K562 (cell line): ENCODE measurements around the gene ZNF516. TPM values are rescaled to one million over a fixed set of nuclear protein-coding genes. Genes with fewer than 3 reads are reported as not detected.

Source experiments
- ATAC-seq: fragments of 200-7000 bp; cut with Tn5 transposase; 3 replicates; pipeline ENCODE4 v1.9.1; 2020; ENCODE audit warnings: moderate library complexity
- BruUV-seq: library from RNA; stranded (reverse); fragments of 400-500 nt; replicated peaks from 2 replicates; lab custom pipeline; 2021; lab: Mats Ljungman, UMichigan
- CTCF ChIA-PET: fragments of 300-600 bp; formaldehyde crosslinking; extraction: SDS; loops from one replicate; lab custom pipeline; 2021; ENCODE audit warnings: low intra/inter-chr PET ratio; lab: Yijun Ruan, JAX
- POLR2A ChIA-PET: fragments of 300-600, 350-650 bp; sonication (Branson Sonifier 250); formaldehyde crosslinking; extraction: SDS; loops from one replicate; lab custom pipeline; 2021; ENCODE audit warnings: antibody characterized with exemption, inconsistent platforms; lab: Yijun Ruan, JAX
- DNase-seq, 4 experiments: peaks; one replicate each; pipeline versions ENCODE4 v3.0.0 to v3.0.0-alpha.2; 2011 to 2018; ENCODE audit warnings: low spot score in 3 of 4, mixed read lengths in 3 of 4; ENCODE audit errors: extremely low read depth in 1 of 4
- FAIRE-seq: peaks from 2 replicates; lab custom pipeline; 2011; peaks lifted over from hg19 to GRCh38; lab: Jason Lieb, UNC
- H2AFZ ChIP-seq: 2 replicates; pipeline ENCODE4 v1.6.0; 2011; ENCODE audit warnings: low read depth, low read length, control low read depth, inconsistent platforms
- H3K27ac ChIP-seq: fragments of 200-600 bp; 3 replicates; pipeline ENCODE4 v1.8.0; 2011; ENCODE audit warnings: low read depth, mild to moderate bottlenecking, control low read depth, inconsistent platforms, low read length, moderate library complexity, mixed read lengths; ENCODE audit errors: extremely low read depth
- H3K27me3 ChIP-seq, 2 experiments: fragments of 300-600 bp in 1 of 2; 2 replicates in 1 of 2; 3 replicates in 1 of 2; pipeline versions ENCODE4 v1.6.0 to v1.8.0; 2011; ENCODE audit warnings: inconsistent platforms in 2 of 2, low read length in 2 of 2, mild to moderate bottlenecking in 1 of 2, mixed read lengths in 1 of 2, moderate library complexity in 1 of 2; ENCODE audit not compliant: control insufficient read depth in 2 of 2, insufficient read depth in 2 of 2
- H3K36me3 ChIP-seq: fragments of 300-600 bp; 3 replicates; pipeline ENCODE4 v1.8.0; 2011; ENCODE audit warnings: mild to moderate bottlenecking, low read length, inconsistent platforms; ENCODE audit not compliant: control insufficient read depth, insufficient read depth
- H3K4me1 ChIP-seq, 2 experiments: fragments of 200-600 bp in 1 of 2; replicated peaks in 1 of 2; 2 replicates in 1 of 2; 3 replicates in 1 of 2; pipeline versions ENCODE4 v1.5.1 to v1.8.0; 2011; ENCODE audit warnings: inconsistent platforms in 2 of 2, low read length in 2 of 2, mild to moderate bottlenecking in 1 of 2, mixed read lengths in 1 of 2, moderate library complexity in 1 of 2; ENCODE audit not compliant: control insufficient read depth in 2 of 2, insufficient read depth in 2 of 2
- H3K4me2 ChIP-seq: 2 replicates; pipeline ENCODE4 v1.6.1; 2011; ENCODE audit warnings: low read length, control low read depth, inconsistent platforms, mixed read lengths; ENCODE audit not compliant: insufficient read depth
- H3K4me3 ChIP-seq: fragments of 200-600 bp; sonication (generic), shearing (Covaris generic); 2 replicates; pipeline ENCODE4 v1.5.1; 2016; ENCODE audit warnings: control low read depth, inconsistent platforms
- H3K79me2 ChIP-seq: fragments of 200-600 bp; 3 replicates; pipeline ENCODE4 v1.8.0; 2011; ENCODE audit warnings: low read length, inconsistent platforms; ENCODE audit not compliant: control insufficient read depth, insufficient read depth
- H3K9ac ChIP-seq, 2 experiments: 2 replicates each; pipeline versions ENCODE4 v1.6.0 to v1.6.1; 2011; ENCODE audit warnings: low read depth in 2 of 2, low read length in 2 of 2, control low read depth in 1 of 2, inconsistent platforms in 1 of 2, mild to moderate bottlenecking in 1 of 2, mixed read lengths in 1 of 2; ENCODE audit not compliant: insufficient read depth in 1 of 2
- H3K9me1 ChIP-seq: one replicate; pipeline ENCODE4 v1.6.0; 2011; ENCODE audit warnings: inconsistent platforms, mild to moderate bottlenecking, low read length, moderate library complexity; ENCODE audit not compliant: control insufficient read depth, insufficient read depth
- H3K9me3 ChIP-seq: replicated peaks from 2 replicates; pipeline ENCODE4 v1.5.1; 2011; ENCODE audit warnings: low read depth, low read length, inconsistent platforms; ENCODE audit not compliant: control insufficient read depth, insufficient read depth
- H4K20me1 ChIP-seq: replicated peaks from 2 replicates; pipeline ENCODE4 v1.6.1; 2011; ENCODE audit warnings: low read length, inconsistent platforms, mixed read lengths; ENCODE audit not compliant: control insufficient read depth, insufficient read depth
- DMBX1 ChIP-seq: fragments of 250-450 bp; sonication (Bioruptor Pico); IDR thresholded peaks from 2 replicates; pipeline ENCODE4 v1.8.0; 2022; ENCODE audit warnings: inconsistent platforms, mild to moderate bottlenecking, moderate library complexity, borderline replicate concordance
- E2F3 ChIP-seq: fragments of 250-450 bp; sonication (Bioruptor Pico); IDR thresholded peaks from 2 replicates; pipeline ENCODE4 v1.4.0; 2020; ENCODE audit warnings: mild to moderate bottlenecking
- ELK3 ChIP-seq: fragments of 450-650 bp; formaldehyde crosslinking; IDR thresholded peaks from 2 replicates; pipeline ENCODE4 v1.4.0; 2020; ENCODE audit warnings: mild to moderate bottlenecking
- EP400 ChIP-seq: fragments of 450-650 bp; IDR thresholded peaks from 2 replicates; pipeline ENCODE4 v1.6.1; 2017; ENCODE audit warnings: antibody characterized with exemption, mild to moderate bottlenecking, moderate library complexity
- FOXO4 ChIP-seq: fragments of 450-650 bp; formaldehyde crosslinking; IDR thresholded peaks from 2 replicates; pipeline ENCODE4 v1.4.0; 2020; ENCODE audit warnings: mild to moderate bottlenecking, moderate library complexity
- IRF9 ChIP-seq: fragments of 450-650 bp; IDR thresholded peaks from 2 replicates; pipeline ENCODE4 v1.6.1; 2016; ENCODE audit warnings: missing biosample characterization, missing genetic modification characterization
- KLF1 ChIP-seq: fragments of 450-650 bp; IDR thresholded peaks from 2 replicates; pipeline ENCODE4 v1.6.1; 2016; ENCODE audit warnings: missing genetic modification characterization, missing compliant biosample characterization
- LEF1 ChIP-seq: fragments of 450-650 bp; IDR thresholded peaks from 2 replicates; pipeline ENCODE4 v1.6.1; 2016; ENCODE audit warnings: mild to moderate bottlenecking
- PRPF4 ChIP-seq: fragments of 200-400 bp; formaldehyde crosslinking; IDR thresholded peaks from one replicate; pipeline ENCODE4 v1.6.1; 2017; ENCODE audit warnings: low read length, low read depth, mild to moderate bottlenecking; ENCODE audit not compliant: insufficient read depth, poor library complexity, severe bottlenecking
- RUNX1 ChIP-seq: sonication (generic); IDR thresholded peaks from 2 replicates; pipeline ENCODE4 v1.6.1; 2016; ENCODE audit warnings: antibody characterized with exemption, low read depth
- SPI1 ChIP-seq: IDR thresholded peaks from 2 replicates; pipeline ENCODE4 v1.6.1; 2011; ENCODE audit warnings: low read depth, low read length, control low read depth, borderline replicate concordance
- SUPT5H ChIP-seq: fragments of 450-650 bp; IDR thresholded peaks from 2 replicates; pipeline ENCODE4 v1.6.1; 2016
- TBL1XR1 ChIP-seq, 2 experiments: IDR thresholded peaks; 2 replicates each; pipeline ENCODE4 v1.6.1; 2012; ENCODE audit warnings: improper control_type of control experiment in 2 of 2, low read length in 2 of 2, mild to moderate bottlenecking in 1 of 2
- TCF3 ChIP-seq: sonication (generic); formaldehyde crosslinking; IDR thresholded peaks from 2 replicates; pipeline ENCODE4 v1.4.0; 2020; ENCODE audit warnings: mild to moderate bottlenecking, missing genetic modification reagents
- TFAM ChIP-seq: fragments of 250-450 bp; sonication (Bioruptor Pico); conservative IDR thresholded peaks from 2 replicates; pipeline ENCODE4 v1.5.0; 2021; ENCODE audit warnings: mild to moderate bottlenecking, moderate library complexity
- ZNF41 ChIP-seq: fragments of 250-450 bp; sonication (Bioruptor Pico); conservative IDR thresholded peaks from 2 replicates; pipeline ENCODE4 v1.4.0; 2020; ENCODE audit warnings: mild to moderate bottlenecking
- WGBS: fragments of 100-300 bp; shearing (Covaris generic); methylation state at CpG from one replicate; pipeline ENCODE4 v1.1.6; 2016; ENCODE audit warnings: low coverage, mixed read lengths; ENCODE audit not compliant: insufficient coverage; ENCODE audit errors: missing lambda C conversion rate; 5-methylcytosine and 5-hydroxymethylcytosine counted together
- in situ Hi-C: fragments of 300-500 bp; cut with MboI; formaldehyde crosslinking; loops from 4 replicates; pipeline ENCODE4 v1.15.0; 2018; ENCODE audit warnings: inconsistent platforms, mixed read lengths
- intact Hi-C: fragments of 100-400 bp; cut with micrococcal nuclease; formaldehyde crosslinking; loops from 2 replicates; pipeline ENCODE4 v1.14.2; 2022
- polyA plus RNA-seq, 8 experiments: library from polyadenylated mRNA; depleted of rRNA in 4 of 8; stranded (reverse) in 5 of 8; unstranded in 3 of 8; fragments of >200 nt; fragmentation: Nextera tagmentation in 2 of 8; fragmentation: Illumina TruSeq in 1 of 8; extraction: Ambion mirVana in 2 of 8; extraction: Trizol in 1 of 8; gene quantifications; 2 replicates each; pipeline versions ENCODE4 v1.2.1 to v1.2.3, GENCODE V29; 2011 to 2014; ENCODE audit warnings: inconsistent platforms in 1 of 8, missing spikeins in 1 of 8
- total RNA-seq, 7 experiments: library from RNA; depleted of rRNA in 6 of 7; stranded (reverse); fragments of >200 nt in 6 of 7; fragmentation: Illumina TruSeq in 2 of 7; extraction: Trizol in 2 of 7; gene quantifications; 2 replicates each; pipeline versions ENCODE4 v1.2.1 to v1.2.3, GENCODE V29; 2011 to 2021; ENCODE audit warnings: low replicate concordance in 1 of 7
- TF ChIP-seq, protein P1 (sequence below): sonication (generic); formaldehyde crosslinking; IDR thresholded peaks from 2 replicates; pipeline ENCODE4 v1.8.0; 2022; ENCODE audit warnings: mild to moderate bottlenecking, missing genetic modification reagents

Gene ZNF516
- total and polyA plus RNA-seq, 9 of the 15 experiments (the other 6 are each of a cell fraction or from before 2014, with no cell fraction given), result 0.04 to 0.20 (median 0.08) TPM; not detected in 3

DNA sequence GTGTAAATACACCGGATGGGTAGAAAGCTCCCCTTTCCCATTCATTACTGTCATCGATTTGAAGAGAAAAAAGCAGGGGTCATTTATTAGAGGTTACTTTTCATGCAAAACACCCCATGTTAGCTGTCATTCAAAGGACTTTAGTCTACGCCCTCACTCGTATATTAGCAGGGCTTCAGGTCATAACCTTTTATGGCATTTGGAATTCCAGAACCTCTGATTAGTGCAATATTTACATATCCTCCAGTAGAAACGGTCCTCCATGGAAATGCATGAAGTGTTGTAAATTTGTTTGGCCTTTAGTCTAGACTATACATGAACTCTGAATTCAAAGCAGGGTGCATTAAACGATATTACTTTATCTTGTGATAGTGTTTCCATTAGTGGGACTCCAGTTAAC lies 180.5 kb downstream of the ZNF516 start (continued):
- TF ChIP-seq KLF1 (no peak), LEF1 (no peak), TFAM (CRISPR knock-in tag) (no peak), IRF9 (tag) (no peak)

GRCh38 chr18:76314015-76314414 lies 181.0 kb downstream of the ZNF516 start:
- FAIRE-seq (no peak), ATAC-seq (no peak), DNase-seq (no peak)
- no peaks in the 10 kb centered on the region for H3K36me3 ChIP-seq
- H3K4me1 ChIP-seq, result no peaks in the 10 kb centered on the region
- no TSS peak for BruUV-seq
- H3K79me2 ChIP-seq, result no peaks in the 10 kb centered on the region
- H4K20me1 ChIP-seq, result no peaks in the 10 kb centered on the region
- H3K4me2 ChIP-seq, result no peak overlapping the region
- intact Hi-C loops (no loop called here), in situ Hi-C loops (no loop called here)
- H3K9me1 ChIP-seq, result no peaks in the 10 kb centered on the region
- H3K9ac ChIP-seq, result no peak overlapping the region
- no peaks in the 10 kb centered on the region for H3K9me3 ChIP-seq
- no peaks in the 10 kb centered on the region for H3K27me3 ChIP-seq
- POLR2A ChIA-PET, result interaction anchor here (0.8 kb wide), 1 partner anchor 103 kb away, joined by 4 read pairs; no protein-coding TSS in a partner anchor
- H2AFZ ChIP-seq, result no peak overlapping the region
- CTCF ChIA-PET, result no interaction called here
- 0% methylated on average over 3 of the region's 3 CpGs for WGBS
- no peak overlapping the region for H3K4me3 ChIP-seq
- H3K27ac ChIP-seq, result no peak overlapping the region
- TF ChIP-seq ZNF41 (CRISPR knock-in tag) (no peak), ELK3 (CRISPR knock-in tag) (no peak), DMBX1 (no peak), PRPF4 (no peak), TCF3 (no peak), RUNX1 (no peak), EP400 (no peak), TBL1XR1 (IDR thresholded peaks at IDR 0.05; ENCODE audit: low read length in 2 of 2) (no peak), SUPT5H (no peak), E2F3 (no peak), SPI1 (no peak), FOXO4 (no peak)
- TF ChIP-seq, protein P1, sequence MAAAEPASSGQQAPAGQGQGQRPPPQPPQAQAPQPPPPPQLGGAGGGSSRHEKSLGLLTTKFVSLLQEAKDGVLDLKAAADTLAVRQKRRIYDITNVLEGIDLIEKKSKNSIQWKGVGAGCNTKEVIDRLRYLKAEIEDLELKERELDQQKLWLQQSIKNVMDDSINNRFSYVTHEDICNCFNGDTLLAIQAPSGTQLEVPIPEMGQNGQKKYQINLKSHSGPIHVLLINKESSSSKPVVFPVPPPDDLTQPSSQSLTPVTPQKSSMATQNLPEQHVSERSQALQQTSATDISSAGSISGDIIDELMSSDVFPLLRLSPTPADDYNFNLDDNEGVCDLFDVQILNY, result no peak
